SJSA1 (cell line): ENCODE results near the gene TBC1D5. TPM values are rescaled to one million over a fixed set of nuclear protein-coding genes. Genes with fewer than 3 reads are reported as not detected.
A peak's percentile ranks its signal among the peaks of the same experiment; 100 is the strongest.

Source experiments
- DNase-seq, 2 experiments: peaks; one replicate each; pipeline ENCODE4 v3.0.0-alpha.2; 2015 to 2020; ENCODE audit warnings: low spot score in 2 of 2, low read depth in 1 of 2
- H3K27ac ChIP-seq: fragments of 250-450 bp; sonication (Bioruptor Pico); 2 replicates; pipeline ENCODE4 v1.5.1; 2020; ENCODE audit warnings: mild to moderate bottlenecking, moderate library complexity
- H3K27me3 ChIP-seq: fragments of 250-450 bp; sonication (Bioruptor Pico); replicated peaks from 2 replicates; pipeline ENCODE4 v1.5.1; 2020; ENCODE audit warnings: mild to moderate bottlenecking, moderate library complexity
- H3K36me3 ChIP-seq: fragments of 250-450 bp; sonication (Bioruptor Pico); 2 replicates; pipeline ENCODE4 v1.5.1; 2020; ENCODE audit warnings: mild to moderate bottlenecking
- H3K4me1 ChIP-seq: fragments of 250-450 bp; sonication (Bioruptor Pico); replicated peaks from 2 replicates; pipeline ENCODE4 v1.6.1; 2021; ENCODE audit warnings: mild to moderate bottlenecking
- H3K4me3 ChIP-seq: fragments of 250-450 bp; sonication (Bioruptor Pico); 2 replicates; pipeline ENCODE4 v1.5.1; 2020; ENCODE audit warnings: mild to moderate bottlenecking
- H3K9me3 ChIP-seq: fragments of 250-450 bp; sonication (Bioruptor Pico); replicated peaks from 2 replicates; pipeline ENCODE4 v1.5.1; 2020; ENCODE audit warnings: mild to moderate bottlenecking
- total RNA-seq: library from RNA; depleted of rRNA; stranded (reverse); fragments of >200 nt; shearing (Covaris generic); gene quantifications from 2 replicates; pipeline ENCODE4 v1.2.3, GENCODE V29; 2014

TBC1D5 gene
- total RNA-seq, 1 experiment from 2014 or later = 40.8 TPM

DNA sequence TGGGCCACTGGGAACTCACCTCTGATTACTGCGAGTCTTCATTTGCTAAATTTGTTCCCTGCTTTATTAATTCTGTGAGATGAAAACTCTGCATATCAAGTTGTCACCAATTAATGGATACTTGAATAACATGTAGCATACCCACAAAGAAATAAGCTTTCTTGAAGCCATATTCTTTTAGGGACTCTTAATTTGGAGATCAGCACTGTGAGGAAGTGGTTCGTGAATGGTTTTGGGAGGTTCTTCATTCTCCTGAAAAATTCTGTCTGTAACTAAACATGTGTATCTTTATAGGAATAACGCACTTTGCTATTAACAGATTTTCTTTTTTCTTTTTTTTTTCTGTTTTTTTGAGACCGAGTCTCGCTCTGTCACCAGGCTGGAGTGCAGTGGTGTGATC, 19.1 kb upstream of the TBC1D5 start:
- Histone ChIP-seq H3K9me3 (no peaks in the 10 kb centered on the region), H3K27ac (no peak overlapping the region), H3K27me3 (no peaks in the 10 kb centered on the region), H3K4me3 (no peak overlapping the region), H3K4me1 (no peaks in the 10 kb centered on the region; the same call in 1 of the 2 replicates), H3K36me3 (no peaks in the 10 kb centered on the region)
- DNase-seq = no peak

DNA sequence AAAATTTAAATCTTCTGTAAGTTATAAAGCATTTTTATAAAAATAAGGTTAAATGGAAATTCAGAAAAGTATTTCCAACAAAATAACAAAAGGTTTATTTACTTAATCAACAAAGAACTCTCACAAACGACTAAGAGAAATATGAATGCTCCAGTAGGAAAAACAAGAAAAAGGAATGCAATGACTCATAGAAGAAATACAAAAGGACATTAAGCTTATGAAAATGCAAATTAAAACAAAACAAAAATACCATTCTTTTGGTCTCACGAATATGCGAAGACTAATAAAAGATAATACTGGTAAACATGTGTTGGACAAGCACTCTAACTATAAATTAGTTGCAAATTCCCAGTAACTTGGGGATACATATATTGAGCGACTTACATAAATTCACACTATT, 17.5 kb upstream of the TBC1D5 start:
- Histone ChIP-seq H3K4me1 (no peaks in the 10 kb centered on the region; the same call in 1 of the 2 replicates), H3K9me3 (no peaks in the 10 kb centered on the region), H3K27me3 (no peaks in the 10 kb centered on the region), H3K4me3 (no peak overlapping the region), H3K36me3 (no peaks in the 10 kb centered on the region), H3K27ac (no peak overlapping the region)
- peak in 1 of 2 experiments; percentile 2 for DNase-seq

DNA sequence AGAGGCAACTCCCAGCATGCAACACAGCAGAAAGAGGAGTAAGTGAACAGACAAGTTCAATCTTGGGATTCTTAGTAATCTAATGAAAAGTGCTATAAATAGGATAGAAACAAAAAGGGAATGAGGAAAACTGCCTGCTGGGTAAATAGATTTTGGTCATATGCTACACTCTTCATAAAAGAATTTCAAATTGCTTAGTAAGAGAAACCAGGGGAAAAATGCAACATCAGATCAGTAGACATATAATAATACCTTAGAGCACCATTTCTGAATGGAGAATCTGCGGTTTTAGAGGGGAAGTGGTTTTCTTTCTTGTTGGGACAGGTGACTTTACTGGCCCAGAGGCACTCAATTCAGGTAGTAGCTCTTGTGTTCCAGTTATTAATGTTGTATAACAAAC, 13.4 kb upstream of the TBC1D5 start:
- Histone ChIP-seq H3K27ac (no peak overlapping the region), H3K4me3 (no peak overlapping the region), H3K4me1 (no peaks in the 10 kb centered on the region; the same call in 1 of the 2 replicates), H3K27me3 (no peaks in the 10 kb centered on the region), H3K36me3 (no peaks in the 10 kb centered on the region), H3K9me3 (no peaks in the 10 kb centered on the region)
- DNase-seq = no peak

- Histone ChIP-seq H3K9me3 (no peaks in the 10 kb centered on the region), H3K4me3 (no peak overlapping the region), H3K36me3 (no peaks in the 10 kb centered on the region), H3K27me3 (no peaks in the 10 kb centered on the region), H3K4me1 (no peaks in the 10 kb centered on the region; the same call in 1 of the 2 replicates), H3K27ac (no peak overlapping the region)
- no peak for DNase-seq
Measured at GRCh38 chr3:17753632-17753992, 11.2 kb upstream of the TBC1D5 start.

DNA sequence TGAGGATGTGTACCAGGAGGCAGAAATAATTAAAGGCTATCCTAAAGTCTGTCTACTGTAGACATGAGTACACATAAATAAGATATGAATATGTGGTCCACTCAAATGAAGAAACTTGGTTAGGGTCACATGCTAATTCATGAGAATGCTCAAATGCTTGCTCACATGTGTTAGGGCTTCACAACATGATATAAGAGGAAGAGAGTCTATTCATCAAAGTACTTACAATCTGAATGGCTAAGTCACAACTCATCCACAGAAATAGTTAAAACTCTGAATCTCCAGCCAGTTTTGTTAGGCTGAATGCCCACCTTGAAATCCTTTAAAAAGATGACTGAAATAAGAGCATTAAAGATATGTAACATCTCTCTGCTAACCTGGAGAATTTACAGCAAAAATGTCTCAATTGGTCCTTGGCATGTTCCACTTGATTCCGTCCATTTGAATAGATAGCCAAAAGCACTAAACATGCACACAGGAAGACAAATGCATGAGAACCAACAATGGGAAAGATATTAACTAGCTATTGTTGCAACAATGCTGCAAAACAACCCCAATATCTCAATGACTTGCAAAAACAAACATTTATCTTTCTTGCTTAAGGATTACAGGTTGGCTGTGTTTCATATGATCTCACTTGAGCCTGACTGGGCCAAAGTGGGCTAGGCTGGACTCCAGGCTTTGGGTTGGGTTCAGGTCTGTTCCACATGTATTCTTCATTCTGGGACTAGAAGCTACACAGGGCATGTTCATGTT, 10.6 kb upstream of the TBC1D5 start:
- DNase-seq = no peak
- H3K36me3 ChIP-seq = no peaks in the 10 kb centered on the region

GRCh38 chr3:17752436-17752835, 10.0 kb upstream of the TBC1D5 start:
- Histone ChIP-seq H3K4me1 (no peaks in the 10 kb centered on the region; the same call in 1 of the 2 replicates), H3K27ac (no peak overlapping the region), H3K27me3 (no peaks in the 10 kb centered on the region), H3K36me3 (no peaks in the 10 kb centered on the region), H3K9me3 (no peaks in the 10 kb centered on the region), H3K4me3 (no peak overlapping the region)
- DNase-seq = no peak

More for the DNA sequence above, 10.6 kb upstream of the TBC1D5 start:
- Histone ChIP-seq H3K9me3 (no peaks in the 10 kb centered on the region), H3K27me3 (no peaks in the 10 kb centered on the region), H3K4me1 (no peaks in the 10 kb centered on the region; the same call in 1 of the 2 replicates), H3K27ac (no peak overlapping the region), H3K4me3 (no peak overlapping the region)

- H3K27ac ChIP-seq = no peak overlapping the region
- no peaks in the 10 kb centered on the region for H3K27me3 ChIP-seq
- no peaks in the 10 kb centered on the region for H3K36me3 ChIP-seq
- no peak overlapping the region for H3K4me3 ChIP-seq
- no peaks in the 10 kb centered on the region for H3K9me3 ChIP-seq
- no peaks in the 10 kb centered on the region; the same call in 1 of the 2 replicates for H3K4me1 ChIP-seq
- no peak for DNase-seq
Measured at GRCh38 chr3:17749705-17750293, 7.4 kb upstream of the TBC1D5 start.

GRCh38 chr3:17749281-17749680, 6.8 kb upstream of the TBC1D5 start:
- Histone ChIP-seq H3K27ac (no peak overlapping the region), H3K4me3 (no peak overlapping the region), H3K4me1 (no peaks in the 10 kb centered on the region; the same call in 1 of the 2 replicates), H3K27me3 (no peaks in the 10 kb centered on the region), H3K36me3 (no peaks in the 10 kb centered on the region), H3K9me3 (no peaks in the 10 kb centered on the region)
- DNase-seq = no peak

GRCh38 chr3:17747890-17748247, 5.4 kb upstream of the TBC1D5 start:
- Histone ChIP-seq H3K9me3 (no peaks in the 10 kb centered on the region), H3K4me1 (peaks cover 6% of the 10 kb centered on the region), H3K4me3 (no peak overlapping the region), H3K27me3 (no peaks in the 10 kb centered on the region), H3K36me3 (no peaks in the 10 kb centered on the region), H3K27ac (no peak overlapping the region)
- DNase-seq = no peak

- Histone ChIP-seq H3K4me1 (peaks cover 7% of the 10 kb centered on the region), H3K27ac (no peak overlapping the region), H3K36me3 (no peaks in the 10 kb centered on the region), H3K4me3 (no peak overlapping the region), H3K9me3 (no peaks in the 10 kb centered on the region), H3K27me3 (no peaks in the 10 kb centered on the region)
- DNase-seq = no peak
Measured at GRCh38 chr3:17747174-17747889, 4.9 kb upstream of the TBC1D5 start.

- H3K4me1 ChIP-seq = peaks cover 12% of the 10 kb centered on the region
- H3K27ac ChIP-seq = no peak overlapping the region
- DNase-seq = no peak
- H3K4me3 ChIP-seq = no peak overlapping the region
- H3K36me3 ChIP-seq = no peaks in the 10 kb centered on the region
- no peaks in the 10 kb centered on the region for H3K27me3 ChIP-seq
- no peaks in the 10 kb centered on the region for H3K9me3 ChIP-seq
Measured at GRCh38 chr3:17745894-17746293, 3.5 kb upstream of the TBC1D5 start.

DNA sequence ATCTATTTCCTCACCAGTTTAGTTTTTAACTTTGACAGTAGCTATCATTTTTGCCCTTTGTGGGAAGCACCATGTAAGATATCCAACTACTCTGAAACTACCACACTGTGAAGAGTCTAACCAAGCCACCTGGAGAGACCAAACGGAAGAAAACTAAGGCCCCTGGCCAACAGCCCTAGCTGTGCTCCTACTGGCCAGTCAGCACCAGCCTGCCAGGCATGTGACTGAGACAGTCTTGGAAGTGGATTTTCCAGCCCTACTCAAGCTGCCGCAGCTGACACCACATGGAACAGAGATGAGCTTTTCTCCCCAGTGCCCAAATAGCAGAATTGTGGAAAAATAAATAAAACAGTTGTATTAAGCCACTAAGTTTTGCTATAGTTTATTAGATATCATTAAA, 2.9 kb upstream of the TBC1D5 start:
- Histone ChIP-seq H3K4me3 (no peak overlapping the region), H3K36me3 (no peaks in the 10 kb centered on the region), H3K4me1 (peaks cover 18% of the 10 kb centered on the region), H3K9me3 (no peaks in the 10 kb centered on the region), H3K27ac (no peak overlapping the region), H3K27me3 (no peaks in the 10 kb centered on the region)
- no peak for DNase-seq

GRCh38 chr3:17744693-17745092, 2.3 kb upstream of the TBC1D5 start:
- Histone ChIP-seq H3K27me3 (no peaks in the 10 kb centered on the region), H3K4me3 (no peak overlapping the region), H3K27ac (no peak overlapping the region), H3K4me1 (peaks cover 21% of the 10 kb centered on the region), H3K36me3 (no peaks in the 10 kb centered on the region), H3K9me3 (no peaks in the 10 kb centered on the region)
- no peak for DNase-seq

DNA sequence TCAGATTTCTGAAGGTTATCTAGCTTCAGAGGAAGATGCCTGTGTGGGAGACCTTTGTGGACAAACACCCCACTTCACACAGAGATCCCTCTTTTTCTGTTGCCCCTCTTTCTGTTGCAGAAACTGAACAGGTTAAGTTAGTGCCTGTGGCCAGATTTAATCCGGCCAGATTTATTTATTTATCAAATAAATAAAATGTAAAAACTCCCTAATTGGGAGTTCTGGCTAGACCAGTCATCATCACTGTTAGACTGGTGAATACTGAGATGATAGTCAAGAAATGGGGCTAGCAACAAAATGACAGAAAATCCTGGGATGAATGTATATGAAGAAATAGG, 1.2 kb upstream of the TBC1D5 start:
- Histone ChIP-seq H3K4me1 (peaks cover 21% of the 10 kb centered on the region), H3K27me3 (no peaks in the 10 kb centered on the region)

More for the DNA sequence above, 1.2 kb upstream of the TBC1D5 start:
- DNase-seq = no peak
- Histone ChIP-seq H3K4me3 (no peak overlapping the region), H3K27ac (0 out of 2 replicates have a peak overlapping the region, but pooled peaks have one; percentile 88), H3K9me3 (no peaks in the 10 kb centered on the region), H3K36me3 (no peaks in the 10 kb centered on the region)
